Activated CD8-positive, alpha-beta memory T cell treated with anti-CD3 and anti-CD28 coated beads for 24 hours (primary cell): Measurements from ENCODE around the gene TRAPPC3.
A peak's percentile ranks its signal among the peaks of the same experiment; 100 is the strongest.

Source experiments
- DNase-seq: peaks from one replicate; pipeline ENCODE4 v3.0.0-alpha.2; 2020

The TRAPPC3 gene

DNA sequence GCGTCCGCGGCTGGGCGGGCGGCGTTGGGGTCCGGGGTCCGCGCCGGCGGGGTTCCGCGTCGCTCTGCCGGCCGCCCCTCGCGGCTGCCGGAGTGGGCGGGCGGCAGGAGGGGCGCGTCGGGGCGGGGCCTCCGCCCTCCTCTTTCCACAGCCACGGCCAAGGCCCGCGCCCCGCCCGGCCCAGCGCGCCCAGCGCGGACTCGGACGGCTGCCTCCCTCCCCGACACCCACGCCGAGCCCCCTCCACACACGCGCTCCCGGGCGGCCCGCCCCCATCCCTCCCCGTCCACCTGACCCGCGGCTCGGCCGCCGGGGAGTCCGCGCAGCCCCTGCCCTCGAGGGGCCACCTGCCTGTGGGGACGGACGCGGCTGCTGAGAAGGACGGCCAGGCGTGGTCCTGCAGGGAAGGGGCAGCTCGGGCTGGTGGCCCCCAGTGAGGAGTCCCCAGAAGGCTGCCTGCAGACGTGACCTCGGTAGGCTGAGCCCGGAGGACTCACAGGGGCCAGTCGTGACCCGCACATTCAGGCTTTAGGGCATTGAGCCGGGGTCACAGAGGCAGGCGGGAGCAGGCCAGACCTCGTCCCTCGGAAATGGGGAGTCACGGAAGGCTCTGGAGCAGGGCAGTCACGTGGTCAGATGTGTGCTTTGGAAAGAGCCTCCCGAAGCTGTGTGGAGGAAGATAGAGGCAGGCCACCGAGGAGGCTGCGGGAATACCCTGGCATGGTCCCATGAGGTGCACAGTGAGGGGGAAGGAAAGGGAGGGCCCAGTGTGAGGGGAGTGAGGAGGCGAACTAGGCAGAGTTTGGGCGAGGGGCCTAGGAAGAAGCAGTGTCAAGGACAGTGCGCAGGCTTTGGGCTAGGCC, 23.9 kb downstream of the TRAPPC3 start, which contains the start of gene COL8A2:
TSS of gene COL8A2 (minus strand) at position 94 of the 863 bp plus-strand sequence. CDS start 24,980 bp downstream, outside the sequence.
- peak; percentile 63 for DNase-seq

DNA sequence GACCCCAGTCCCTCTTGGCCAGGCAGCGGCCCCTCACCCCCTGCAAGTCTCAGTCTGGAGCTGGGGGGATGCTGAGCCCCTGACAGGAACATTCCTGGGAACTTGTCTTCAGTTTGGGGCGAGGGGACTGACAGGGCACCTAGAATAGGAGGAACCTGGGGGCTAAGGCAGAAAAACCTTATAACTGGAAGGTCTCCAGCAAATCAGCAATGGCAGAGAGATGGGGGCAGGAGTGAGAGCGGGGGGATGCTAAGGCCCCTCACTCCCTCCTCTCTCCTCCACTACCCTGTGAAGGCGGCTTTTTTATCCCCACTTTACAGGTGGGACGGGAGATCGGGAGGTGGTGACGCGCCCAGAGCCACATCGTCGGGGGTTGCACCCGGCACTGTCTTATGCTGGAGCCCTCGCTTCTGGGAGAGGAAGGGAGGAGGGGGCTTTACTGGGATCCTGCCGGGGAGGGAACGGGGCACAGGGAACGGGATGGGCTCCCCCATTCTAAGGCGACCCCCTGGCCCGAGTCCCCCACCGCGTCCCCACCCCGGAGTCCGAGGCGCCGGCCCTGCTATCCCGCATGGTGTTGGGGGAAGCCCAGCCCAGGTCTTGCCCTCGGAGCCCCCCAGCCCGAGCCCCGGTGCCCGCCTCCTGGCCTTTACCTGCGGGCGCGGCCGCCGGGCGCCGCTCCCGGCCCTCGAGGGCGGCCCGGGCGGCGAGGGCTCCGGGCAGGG, 24.7 kb downstream of the TRAPPC3 start:
- DNase-seq, result no peak

GRCh38 chr1:36123356-36123755, 25.9 kb downstream of the TRAPPC3 start:
- no peak for DNase-seq

- DNase-seq, result no peak
These were observed 26.9 kb downstream of the TRAPPC3 start for GRCh38 chr1:36122062-36123030.

GRCh38 chr1:36119456-36119855, 29.8 kb downstream of the TRAPPC3 start:
- DNase-seq, result no peak

GRCh38 chr1:36118447-36119204, 30.7 kb downstream of the TRAPPC3 start:
- DNase-seq, result no peak

- DNase-seq, result no peak
These were observed 32.4 kb downstream of the TRAPPC3 start for GRCh38 chr1:36116901-36117300.

DNA sequence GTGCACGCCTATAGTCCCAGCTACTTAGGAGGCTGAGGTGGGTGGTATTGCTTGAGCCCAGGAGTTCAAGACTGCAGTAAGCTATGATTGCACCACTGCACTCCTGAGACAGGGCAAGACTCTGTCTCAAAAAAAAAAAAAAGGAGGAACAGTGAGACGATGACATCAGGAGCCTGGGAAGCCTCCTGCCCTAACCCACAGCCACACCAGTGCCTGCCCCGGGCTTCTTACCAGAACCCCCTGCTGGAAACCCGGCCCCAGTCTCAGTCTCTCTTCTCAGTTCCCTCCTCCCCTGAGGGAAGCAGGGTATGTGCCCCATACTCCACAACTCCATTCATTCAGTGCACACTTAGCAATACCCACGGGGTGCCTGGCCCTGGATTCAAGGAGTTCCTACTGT, 33.4 kb downstream of the TRAPPC3 start:
- DNase-seq, result no peak

DNA sequence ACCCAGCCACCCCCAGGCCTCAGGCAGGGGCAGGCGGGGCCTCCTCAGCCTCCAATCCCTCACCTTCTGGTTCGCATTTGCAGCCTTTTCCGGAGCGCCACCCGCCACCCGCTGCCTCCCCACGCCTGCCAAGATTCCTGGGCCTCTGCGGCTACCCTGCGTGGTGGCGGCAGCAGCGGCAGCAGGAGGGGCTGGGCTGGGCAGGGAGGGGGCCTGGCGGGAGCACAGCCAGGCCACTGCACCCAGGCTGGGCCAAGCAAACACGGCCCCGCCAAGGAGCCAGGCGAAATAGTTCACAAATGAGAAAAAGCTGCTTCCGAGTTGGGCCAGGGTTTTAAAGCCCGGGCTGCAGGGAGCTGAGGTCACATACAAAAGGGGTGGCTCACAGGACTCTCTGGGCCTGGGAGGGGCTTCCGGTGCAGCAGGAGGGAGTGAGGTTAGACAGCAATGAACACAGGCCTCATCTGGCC, 34.1 kb downstream of the TRAPPC3 start:
- DNase-seq, result no peak

DNA sequence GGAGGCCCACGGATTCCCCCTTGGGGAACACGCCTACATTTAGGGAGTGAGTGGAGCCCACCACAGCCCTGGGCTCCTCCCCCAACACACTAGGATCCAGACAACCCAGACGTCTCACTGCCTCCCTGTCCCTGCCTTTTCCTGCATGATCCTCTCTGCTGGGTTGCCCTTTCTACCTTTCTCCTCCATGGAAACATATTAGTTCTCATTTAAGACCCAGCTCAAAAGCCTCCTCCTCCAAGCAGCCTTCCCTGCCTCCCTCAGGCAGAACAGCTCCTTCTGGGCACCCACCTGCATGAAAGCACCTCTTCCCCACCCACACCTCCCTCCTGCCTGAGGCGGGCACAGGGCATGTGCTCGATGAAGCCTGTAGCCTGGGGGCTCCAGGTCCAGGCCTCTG, 34.9 kb downstream of the TRAPPC3 start:
- no peak for DNase-seq

- no peak for DNase-seq
These were observed 36.5 kb downstream of the TRAPPC3 start for GRCh38 chr1:36112823-36113222.

- no peak for DNase-seq
These were observed 38.1 kb downstream of the TRAPPC3 start for GRCh38 chr1:36111151-36111550.

DNA sequence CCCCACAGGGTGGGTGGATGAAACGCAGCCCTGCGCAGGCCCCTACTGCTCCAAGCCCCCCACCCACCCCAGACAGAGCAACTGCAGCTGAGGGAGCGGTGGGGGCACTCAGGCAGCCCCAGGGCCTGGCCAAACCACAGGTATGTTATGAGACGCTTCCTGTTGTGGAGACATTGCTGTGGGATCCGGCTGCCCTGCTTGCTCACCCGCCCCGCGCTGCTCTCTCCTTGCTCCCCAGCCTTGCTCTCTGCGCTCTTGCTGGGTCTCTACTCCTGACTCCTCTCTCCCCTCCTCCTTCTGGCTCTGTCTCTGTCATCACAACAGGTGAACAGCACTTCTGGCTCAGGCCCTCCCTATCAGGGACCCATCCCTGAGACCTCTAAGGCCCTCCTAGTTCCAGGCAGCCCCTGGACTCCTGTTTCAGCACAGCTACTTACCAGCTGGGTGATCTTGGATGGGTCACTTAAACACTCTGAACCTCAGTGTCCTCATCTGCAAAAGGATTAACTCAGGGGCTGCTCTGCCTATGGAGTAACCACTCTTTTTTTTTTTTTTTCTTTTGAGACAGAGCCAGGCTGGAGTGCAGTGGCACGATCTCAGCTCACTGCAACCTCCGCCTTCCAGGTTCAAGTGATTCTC, 40.1 kb downstream of the TRAPPC3 start:
- peak; percentile 76 for DNase-seq

- DNase-seq, result no peak
These were observed 41.0 kb downstream of the TRAPPC3 start for GRCh38 chr1:36108314-36108713.

- DNase-seq, result no peak
These were observed 41.9 kb downstream of the TRAPPC3 start for GRCh38 chr1:36107394-36107793.

GRCh38 chr1:36106269-36106668, 43.0 kb downstream of the TRAPPC3 start:
- DNase-seq, result no peak

DNA sequence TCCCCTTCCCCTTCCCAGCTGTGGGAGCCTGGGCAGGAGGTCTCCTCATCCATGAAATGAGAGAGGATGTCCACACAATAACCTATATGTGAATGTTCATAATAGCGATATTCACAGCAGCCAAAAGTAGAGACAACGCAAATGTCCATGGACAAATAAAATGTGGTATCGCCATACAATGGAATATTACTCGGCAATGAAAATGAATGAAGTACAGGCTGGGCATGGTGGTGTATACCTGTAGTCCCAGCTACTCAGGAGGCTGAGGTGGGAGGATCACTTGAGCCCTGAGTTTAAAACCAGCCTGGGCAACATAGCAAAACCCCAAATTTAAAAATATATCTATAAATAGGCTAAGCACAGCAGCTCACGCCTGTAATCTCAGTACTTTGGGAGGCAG, 47.7 kb downstream of the TRAPPC3 start:
- DNase-seq, result no peak

GRCh38 chr1:36100376-36100775, 48.9 kb downstream of the TRAPPC3 start:
- no peak for DNase-seq

DNA sequence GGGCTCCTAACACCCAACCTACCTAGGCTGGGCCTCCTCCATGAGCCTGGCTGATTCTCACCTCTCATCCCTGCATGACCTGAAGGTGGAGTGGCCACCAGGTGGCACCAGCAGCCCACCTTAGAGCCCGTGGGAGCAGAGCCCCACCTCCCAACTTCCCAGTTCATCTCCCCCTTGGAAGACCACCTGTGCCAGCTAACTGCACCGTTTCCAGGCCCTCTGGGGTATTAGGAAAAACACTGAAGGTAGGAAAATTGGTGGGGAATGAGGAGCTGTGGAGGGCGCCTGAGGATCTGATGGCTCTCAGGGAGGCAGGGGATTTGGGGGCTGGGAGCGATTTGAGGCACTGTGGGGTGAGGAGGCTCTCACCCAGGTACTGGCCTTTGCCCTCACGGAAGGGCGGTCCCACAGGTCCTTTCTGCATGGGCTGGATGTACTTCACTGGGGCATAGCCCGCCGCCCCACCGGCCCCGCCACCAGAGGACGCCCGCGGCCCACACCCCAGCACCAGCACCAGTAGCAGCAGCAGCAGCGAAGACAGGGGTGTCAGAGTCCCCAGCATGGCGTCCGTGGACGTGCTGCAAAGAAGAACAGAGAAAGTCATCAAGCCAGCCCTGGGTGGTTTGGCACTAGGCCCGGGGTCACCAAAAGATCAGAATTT, 49.5 kb downstream of the TRAPPC3 start:
- peak; percentile 91 for DNase-seq

DNA sequence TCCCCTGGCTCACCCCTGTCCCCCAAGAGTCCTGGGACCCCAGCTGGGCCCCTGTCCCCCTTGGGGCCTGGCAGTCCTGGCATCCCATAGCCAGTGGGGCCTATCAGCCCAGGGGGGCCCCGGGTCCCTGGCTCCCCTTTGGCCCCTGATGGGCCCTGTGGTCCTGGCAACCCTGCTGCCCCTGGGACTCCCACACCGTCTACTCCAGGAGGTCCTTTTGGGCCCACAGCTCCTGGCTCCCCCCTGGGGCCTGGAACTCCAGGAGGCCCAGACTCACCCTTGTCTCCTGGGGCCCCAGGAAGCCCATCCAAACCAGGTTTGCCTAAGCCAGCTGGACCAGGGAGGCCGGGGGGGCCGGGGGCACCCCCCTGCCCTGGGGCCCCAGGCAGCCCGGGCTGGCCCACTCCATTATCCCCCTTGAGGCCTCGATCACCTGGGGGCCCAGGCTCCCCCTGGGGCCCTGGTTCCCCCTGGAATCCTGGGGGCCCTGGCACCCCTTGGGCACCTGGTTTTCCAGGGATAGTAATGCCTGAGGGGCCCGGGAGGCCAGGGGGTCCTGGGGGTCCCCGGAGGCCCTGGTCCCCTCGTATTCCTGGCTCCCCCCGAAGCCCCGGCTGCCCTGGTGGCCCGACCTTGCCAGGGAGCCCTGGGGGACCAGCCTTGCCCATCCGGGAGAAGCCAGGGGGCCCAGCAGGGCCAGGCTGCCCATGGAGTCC, 50.5 kb downstream of the TRAPPC3 start:
- DNase-seq, result no peak
